GM21619 (cell line): ENCODE results near the gene MEF2B.
"Not testable (repeated sequence)": the region's sequence is repeated elsewhere in the genome, so short reads cannot be mapped to it uniquely, and the experiment has no call there.

Source experiments
- ATAC-seq: cut with Tn5 transposase; IDR thresholded peaks from one replicate; pipeline ENCODE4 v1.9.1; 2021; ENCODE audit not compliant: unreplicated experiment

The MEF2B gene

GRCh38 chr19:19131989-19132388 is 38.1 kb downstream of the MEF2B start:
- no peak for ATAC-seq

- no peak for ATAC-seq
These were observed 44.0 kb downstream of the MEF2B start for GRCh38 chr19:19126102-19126501.

DNA sequence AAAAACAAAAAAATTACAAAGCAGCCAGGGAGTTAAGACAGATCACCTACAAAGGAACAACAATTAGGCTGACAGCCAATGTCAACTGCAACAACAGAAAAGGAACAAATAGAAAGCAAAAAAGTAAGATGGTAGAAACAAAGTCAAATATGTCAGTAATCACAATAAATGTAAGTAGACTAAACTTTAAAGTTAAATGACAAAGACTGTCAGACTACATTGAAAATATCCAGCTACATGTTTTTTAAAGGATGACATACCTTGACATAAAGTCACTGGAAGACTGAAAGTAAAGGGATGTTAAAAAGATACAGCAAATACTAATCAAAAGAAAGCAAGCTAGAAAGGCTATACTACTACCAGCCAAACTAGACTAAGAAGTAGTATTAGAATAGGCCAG is 46.7 kb downstream of the MEF2B start:
- ATAC-seq = no peak

DNA sequence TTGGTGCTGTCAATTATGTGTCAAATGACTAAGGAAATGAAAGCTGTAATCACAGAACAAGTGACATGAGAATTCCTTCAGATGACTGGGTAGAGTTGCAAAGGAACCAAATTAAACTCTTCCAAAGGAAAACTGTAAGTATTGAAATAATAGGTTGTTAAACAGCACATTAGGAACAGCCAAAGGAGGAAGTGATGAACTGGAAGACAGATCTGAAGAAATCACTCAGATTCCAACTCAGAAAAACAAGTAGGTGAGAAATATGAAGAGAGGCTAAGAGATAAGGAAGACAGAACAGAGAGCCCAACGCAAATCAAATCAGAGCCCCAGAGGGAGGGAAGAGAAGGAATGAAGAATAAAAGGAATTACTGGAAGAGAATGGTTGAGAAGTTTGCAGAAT is 47.2 kb downstream of the MEF2B start:
- ATAC-seq = no peak

- ATAC-seq = no peak
These were observed 48.7 kb downstream of the MEF2B start for GRCh38 chr19:19121371-19121770.

DNA sequence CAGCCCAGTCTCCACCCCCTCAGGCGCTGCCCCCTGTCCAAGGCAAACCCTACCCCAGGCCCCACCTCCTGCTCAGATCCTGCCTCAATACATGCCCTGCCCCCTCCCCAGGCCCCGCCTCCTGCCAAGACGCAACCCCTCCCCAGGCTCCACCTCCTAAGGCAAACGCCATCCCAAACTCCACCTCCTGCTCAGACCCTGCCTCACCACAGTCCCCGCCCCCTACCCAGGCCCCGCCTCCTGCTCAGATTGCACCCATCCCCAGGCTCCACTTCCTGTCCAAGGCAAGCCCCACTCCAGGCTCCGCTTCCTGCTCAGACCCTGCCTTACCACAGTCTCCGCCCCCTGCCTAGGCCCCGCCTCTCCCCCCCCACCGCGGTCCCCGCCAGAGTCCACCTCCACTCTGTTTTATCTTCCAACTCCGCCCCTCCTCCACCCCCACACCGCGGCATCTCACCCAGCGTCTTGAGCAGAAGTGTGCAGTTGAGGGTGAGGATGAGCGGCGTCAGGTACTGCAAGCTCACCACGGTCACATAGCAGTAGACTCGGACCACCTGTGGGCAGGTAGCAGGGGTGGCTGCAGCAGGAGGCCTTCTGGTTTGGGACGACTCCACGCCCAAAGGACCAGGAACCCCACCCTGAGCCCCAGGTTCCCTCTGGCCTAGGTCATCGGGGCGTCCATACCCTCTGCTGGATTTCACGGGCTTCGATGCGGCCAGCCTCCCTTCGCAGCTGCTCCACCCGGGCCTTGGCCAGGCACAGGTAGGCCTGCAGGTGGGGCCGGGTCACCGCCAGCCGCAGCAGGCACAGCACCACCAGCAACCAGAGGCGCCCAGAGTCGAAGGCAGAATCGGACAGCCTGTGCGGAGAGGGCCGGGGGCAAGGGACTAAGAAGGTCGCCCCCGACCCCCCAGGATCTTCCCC is 49.5 kb downstream of the MEF2B start:
- ATAC-seq = no peak

DNA sequence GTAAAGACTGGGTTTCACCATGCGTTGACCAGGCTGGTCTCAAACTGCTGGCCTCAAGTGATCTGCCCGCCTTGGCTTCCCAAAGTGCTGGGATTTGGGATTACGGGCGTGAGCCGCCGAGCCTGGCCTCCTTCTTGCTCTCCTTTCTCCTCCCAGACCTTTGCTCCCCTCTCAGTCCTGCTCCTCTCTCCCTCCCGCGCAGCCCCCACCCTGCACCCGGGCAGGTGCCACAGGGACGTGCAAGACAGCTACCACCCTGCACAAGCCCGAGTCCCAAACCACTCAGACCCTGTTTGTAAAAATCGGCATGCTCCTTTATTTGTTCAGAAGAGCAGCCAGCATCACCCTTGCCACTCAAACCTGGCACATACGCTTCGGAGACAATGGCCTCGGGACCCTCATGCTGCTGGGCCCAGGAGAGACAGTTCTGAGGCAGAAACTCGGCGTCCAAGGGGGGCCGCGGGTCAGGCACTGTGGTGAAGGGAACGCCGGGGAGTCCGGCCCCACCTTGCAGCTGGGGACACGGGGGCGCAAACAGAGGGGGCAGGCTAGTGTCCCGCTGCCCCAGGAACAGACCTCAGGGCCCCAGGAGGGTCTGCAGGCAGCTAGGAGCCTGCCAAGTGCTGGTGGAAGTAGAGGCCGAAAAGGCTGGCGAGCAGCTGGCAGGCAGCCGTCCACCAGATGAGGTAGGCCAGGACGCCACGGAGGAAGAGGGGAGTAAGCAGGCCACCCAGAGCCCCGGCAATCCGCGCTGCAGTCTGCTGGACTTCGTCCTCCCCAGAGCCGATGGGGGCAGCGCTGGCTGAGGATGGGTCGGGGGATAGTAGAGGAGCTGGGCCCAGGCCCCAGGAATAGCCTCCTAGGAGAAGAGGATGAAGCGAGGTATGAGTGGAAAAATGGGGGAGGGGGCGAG is 50.5 kb downstream of the MEF2B start:
- no peak for ATAC-seq

- ATAC-seq = no peak
These were observed 54.1 kb downstream of the MEF2B start for GRCh38 chr19:19115954-19116353.

- ATAC-seq = no peak
These were observed 56.9 kb downstream of the MEF2B start for GRCh38 chr19:19113040-19113626.

- ATAC-seq = no peak
These were observed 58.0 kb downstream of the MEF2B start for GRCh38 chr19:19111967-19112580.

- ATAC-seq = no peak
These were observed 58.8 kb downstream of the MEF2B start for GRCh38 chr19:19111136-19111835.

DNA sequence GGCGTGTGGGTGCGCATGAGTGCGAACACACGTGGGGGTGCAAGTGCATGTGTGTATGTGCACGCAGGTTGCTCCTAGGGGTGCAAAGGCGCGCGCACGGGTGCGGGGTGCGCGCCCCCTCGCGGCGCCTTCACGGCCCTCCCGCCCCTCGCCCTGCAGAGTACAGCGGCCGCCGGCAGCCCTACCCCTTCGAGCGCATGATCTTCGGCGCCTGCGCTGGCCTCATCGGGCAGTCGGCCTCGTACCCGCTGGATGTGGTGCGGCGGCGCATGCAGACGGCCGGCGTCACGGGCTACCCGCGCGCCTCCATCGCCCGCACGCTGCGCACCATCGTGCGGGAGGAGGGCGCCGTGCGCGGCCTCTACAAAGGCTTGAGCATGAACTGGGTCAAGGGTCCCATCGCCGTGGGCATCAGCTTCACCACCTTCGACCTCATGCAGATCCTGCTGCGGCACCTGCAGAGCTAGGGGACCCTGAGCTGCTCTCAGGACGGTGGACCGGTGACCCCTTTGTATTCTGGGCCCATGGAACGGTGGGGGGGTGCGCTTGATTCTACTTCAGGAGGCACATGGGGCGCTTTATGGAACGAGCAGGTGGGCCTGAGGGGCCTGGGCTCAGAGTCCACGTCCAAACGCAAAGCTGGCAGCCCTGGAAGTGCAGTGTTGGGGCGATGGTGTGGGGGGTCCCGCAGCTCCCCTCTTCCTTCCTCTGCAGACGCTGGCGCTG is 59.5 kb downstream of the MEF2B start:
- no peak for ATAC-seq

DNA sequence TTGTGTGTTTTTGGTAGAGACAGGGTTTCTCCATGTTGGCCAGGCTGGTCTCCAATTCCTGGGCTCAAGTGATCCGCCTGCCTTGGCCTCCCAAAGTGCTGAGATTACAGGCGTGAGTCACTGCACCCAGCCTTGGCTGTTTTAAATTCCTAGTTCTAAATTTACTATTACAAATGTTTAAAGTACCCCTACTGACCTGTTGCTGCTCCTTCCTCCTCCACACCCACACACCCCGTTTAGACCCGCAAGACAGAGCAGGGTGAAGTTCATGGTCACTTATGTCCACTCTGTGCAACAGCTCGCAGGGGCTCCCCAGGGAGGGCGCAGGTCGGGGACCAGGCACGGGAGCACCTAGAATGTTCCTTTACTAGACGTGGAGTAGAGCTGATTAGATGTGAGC is 60.5 kb downstream of the MEF2B start:
- ATAC-seq = no peak

- no peak for ATAC-seq
These were observed 62.4 kb downstream of the MEF2B start for GRCh38 chr19:19107654-19108053.

GRCh38 chr19:19106938-19107337 is 63.1 kb downstream of the MEF2B start:
- not testable (repeated sequence) for ATAC-seq

- ATAC-seq = no peak
These were observed 64.0 kb downstream of the MEF2B start for GRCh38 chr19:19106056-19106551.

- no peak for ATAC-seq
These were observed 64.6 kb downstream of the MEF2B start for GRCh38 chr19:19105365-19106055.

DNA sequence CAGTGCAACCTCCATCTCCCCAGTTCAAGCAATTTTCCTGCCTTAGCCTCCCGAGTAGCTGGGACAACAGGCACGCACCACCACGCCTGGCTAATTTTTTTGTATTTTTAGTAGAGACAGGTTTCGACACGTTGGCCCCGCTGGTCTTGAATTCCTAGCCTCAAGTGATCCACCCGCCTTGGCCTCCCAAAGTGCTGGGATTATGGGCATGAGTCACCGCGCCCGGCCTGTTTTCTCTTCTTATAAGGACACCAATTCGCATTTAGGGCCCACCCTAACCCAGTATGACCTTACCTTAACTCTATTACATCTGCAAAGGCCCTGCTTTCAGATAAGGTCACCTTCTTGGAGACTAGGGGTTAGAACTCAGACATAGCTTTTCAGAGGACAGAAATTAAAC is 66.9 kb downstream of the MEF2B start:
- no peak for ATAC-seq

DNA sequence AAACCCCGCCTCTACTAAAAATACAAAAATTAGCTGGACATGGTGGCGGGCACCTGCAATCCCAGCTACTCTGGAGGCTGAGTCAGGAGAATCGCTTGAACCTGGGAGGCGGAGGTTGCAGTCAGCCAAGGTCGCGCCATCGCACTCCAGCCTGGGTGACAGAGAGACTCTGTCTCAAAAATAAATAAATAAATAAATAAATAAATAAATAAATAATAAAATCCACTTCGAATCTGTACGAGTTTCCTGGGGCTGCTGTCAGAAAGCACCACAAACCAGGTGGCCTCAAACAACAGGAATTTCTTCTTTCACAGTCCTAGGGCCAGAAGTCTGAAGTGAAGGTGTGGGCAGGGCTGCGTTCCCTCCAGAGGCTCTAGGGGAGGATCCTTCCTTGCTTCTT is 67.5 kb downstream of the MEF2B start:
- ATAC-seq = not testable (repeated sequence)
